GM21447 (cell line): Measurements from ENCODE around the gene PLEKHA8.

Experiments
- ATAC-seq: cut with Tn5 transposase; IDR thresholded peaks from one replicate; pipeline ENCODE4 v1.9.1; 2021; ENCODE audit not compliant: unreplicated experiment

The PLEKHA8 gene

GRCh38 chr7:30166155-30166840 is 138.1 kb downstream of the PLEKHA8 start:
- ATAC-seq, result no peak

GRCh38 chr7:30166841-30167235 is 138.6 kb downstream of the PLEKHA8 start:
- ATAC-seq, result no peak

- no peak for ATAC-seq
Observed at GRCh38 chr7:30167901-30168300, 139.7 kb downstream of the PLEKHA8 start.

- ATAC-seq, result no peak
Observed at GRCh38 chr7:30168835-30169573, 140.8 kb downstream of the PLEKHA8 start.

GRCh38 chr7:30169579-30169978 is 141.4 kb downstream of the PLEKHA8 start:
- no peak for ATAC-seq

- no peak for ATAC-seq
Observed at GRCh38 chr7:30170476-30171205, 142.4 kb downstream of the PLEKHA8 start.

- ATAC-seq, result no peak
Observed at GRCh38 chr7:30171766-30172447, 143.7 kb downstream of the PLEKHA8 start.

GRCh38 chr7:30172451-30172850 is 144.2 kb downstream of the PLEKHA8 start:
- ATAC-seq, result no peak

GRCh38 chr7:30173058-30173897 is 145.1 kb downstream of the PLEKHA8 start:
- no peak for ATAC-seq

GRCh38 chr7:30175180-30175579 is 147.0 kb downstream of the PLEKHA8 start:
- ATAC-seq, result no peak

GRCh38 chr7:30175636-30176147 is 147.5 kb downstream of the PLEKHA8 start:
- ATAC-seq, result no peak

- ATAC-seq, result no peak
Observed at GRCh38 chr7:30176463-30177109, 148.4 kb downstream of the PLEKHA8 start.

- ATAC-seq, result no peak
Observed at GRCh38 chr7:30177186-30177585, 149.0 kb downstream of the PLEKHA8 start.

- no peak for ATAC-seq
Observed at GRCh38 chr7:30177965-30178364, 149.8 kb downstream of the PLEKHA8 start.

GRCh38 chr7:30178748-30179436 is 150.7 kb downstream of the PLEKHA8 start:
- peak; percentile 93 for ATAC-seq
